GM04503 (cell line): ENCODE data around the gene SEMA4D.

Source experiments
- DNase-seq: peaks from one replicate; pipeline ENCODE4 v3.0.0-alpha.2; 2012; ENCODE audit warnings: low read depth

SEMA4D gene

DNA sequence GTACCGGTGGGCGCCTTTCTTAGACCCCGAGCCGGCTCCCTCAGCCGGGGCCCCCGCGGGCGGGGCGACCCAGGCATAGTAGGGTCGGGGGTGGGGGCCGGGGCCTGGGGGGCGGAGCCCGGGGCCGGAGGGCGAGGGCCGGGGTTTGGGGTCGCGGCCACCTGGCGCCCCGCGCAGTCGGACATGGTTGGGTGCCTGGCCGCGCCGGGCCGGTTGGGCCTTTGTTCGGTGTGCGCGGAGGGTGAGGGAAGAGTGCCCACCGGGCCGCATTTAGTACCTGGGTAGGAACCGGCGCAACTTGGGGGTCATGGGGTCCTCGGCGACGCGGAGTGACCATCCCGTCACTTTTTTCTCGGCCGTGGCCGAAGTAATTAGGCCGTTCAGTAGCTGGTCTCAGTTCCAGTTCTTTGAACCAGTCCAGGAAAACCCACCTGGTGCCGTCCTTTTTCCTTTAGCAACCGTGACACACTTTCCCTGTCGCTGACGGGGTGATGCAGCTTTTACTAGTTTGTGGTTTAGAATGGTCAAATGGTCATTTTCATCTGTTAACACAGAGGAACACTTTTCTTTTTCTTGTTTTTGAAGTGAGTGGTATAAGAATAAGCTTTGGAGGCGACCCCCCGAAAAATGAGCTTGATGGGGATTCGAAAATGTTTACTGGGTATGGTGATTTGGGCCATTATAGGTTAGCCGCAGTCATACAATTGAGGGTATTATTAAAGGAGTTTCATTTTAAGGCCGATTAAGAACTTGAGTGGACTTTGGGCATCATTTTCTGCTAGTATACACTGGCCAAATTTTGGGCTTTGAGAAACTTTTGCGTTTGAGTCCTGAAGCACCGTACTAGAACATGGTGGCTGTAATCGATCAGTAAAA, 186.3 kb downstream of the SEMA4D start:
- no peak for DNase-seq
